Thymus (tissue), 11 donors: ENCODE measurements around the gene SOX6. TPM values are rescaled to one million over a fixed set of nuclear protein-coding genes. Genes with fewer than 3 reads are reported as not detected.

Experiments used
- DNase-seq, 9 donors: peaks; one replicate each; pipeline ENCODE4 v3.0.0-alpha.2; 2013; ENCODE audit warnings: low spot score in 9 of 9, low read depth in 6 of 9, missing footprints in 1 of 9
- H3K27ac ChIP-seq, 2 donors: one replicate each; pipeline ENCODE4 v1.5.1; 2013; ENCODE audit warnings: control low read depth in 1 of 2, low read depth in 1 of 2, low read length in 1 of 2, mild to moderate bottlenecking in 1 of 2, moderate library complexity in 1 of 2
- H3K27me3 ChIP-seq, 2 donors: one replicate each; pipeline ENCODE4 v1.5.1; 2013; ENCODE audit warnings: low read length in 1 of 2; ENCODE audit not compliant: control insufficient read depth in 2 of 2, insufficient read depth in 1 of 2
- H3K36me3 ChIP-seq, 2 donors: one replicate each; pipeline ENCODE4 v1.5.1; 2013; ENCODE audit warnings: low read length in 1 of 2, mild to moderate bottlenecking in 1 of 2, moderate library complexity in 1 of 2; ENCODE audit not compliant: control insufficient read depth in 2 of 2, insufficient read depth in 2 of 2
- H3K4me1 ChIP-seq, 2 donors: one replicate each; pipeline ENCODE4 v1.5.1; 2013; ENCODE audit warnings: low read length in 2 of 2; ENCODE audit not compliant: control insufficient read depth in 2 of 2, insufficient read depth in 2 of 2
- H3K4me3 ChIP-seq, 2 donors: one replicate each; pipeline ENCODE4 v1.5.1; 2013; ENCODE audit warnings: low read length in 2 of 2, control low read depth in 1 of 2, mild to moderate bottlenecking in 1 of 2
- H3K9me3 ChIP-seq, 2 donors: one replicate each; pipeline ENCODE4 v1.5.1; 2013; ENCODE audit warnings: low read length in 1 of 2, mild to moderate bottlenecking in 1 of 2; ENCODE audit not compliant: control insufficient read depth in 2 of 2, insufficient read depth in 1 of 2
- WGBS: extraction: QIAGEN DNeasy Blood & Tissue Kit; methylation state at CpG from one replicate; pipeline ENCODE4 v1.1.7; 2013; 5-methylcytosine and 5-hydroxymethylcytosine counted together
- polyA plus RNA-seq: library from polyadenylated mRNA; stranded (reverse); fragments of 200-250 nt; gene quantifications from one replicate; pipeline ENCODE4 v1.2.3, GENCODE V29; 2013
- total RNA-seq: library from RNA; stranded (reverse); fragments of 120-200 nt; gene quantifications from one replicate; pipeline ENCODE4 v1.2.4, GENCODE V29; 2013
- donor health status: healthy.

The SOX6 gene
- total and polyA plus RNA-seq, 2 donors: 1.2 to 3.0 TPM

GRCh38 chr11:15957234-15957633, 399.1 kb downstream of the SOX6 start:
- H3K27me3 ChIP-seq: no peaks in the 10 kb centered on the region

GRCh38 chr11:15956302-15956701, 400.0 kb downstream of the SOX6 start:
- DNase-seq: no peak
- Histone ChIP-seq H3K4me1 (no peaks in the 10 kb centered on the region), H3K36me3 (no peaks in the 10 kb centered on the region), H3K4me3 (no peak overlapping the region), H3K27ac (no peak overlapping the region), H3K9me3 (no peaks in the 10 kb centered on the region), H3K27me3 (no peaks in the 10 kb centered on the region)
- WGBS: 97% methylated on average over 3 of the region's 3 CpGs

More at GRCh38 chr11:15957234-15957633, 399.1 kb downstream of the SOX6 start:
- WGBS: 70% methylated on average over 2 of the region's 2 CpGs
- Histone ChIP-seq H3K4me3 (no peak overlapping the region), H3K27ac (no peak overlapping the region), H3K9me3 (no peaks in the 10 kb centered on the region), H3K36me3 (no peaks in the 10 kb centered on the region), H3K4me1 (no peaks in the 10 kb centered on the region)
- DNase-seq: no peak

- no peak overlapping the region for H3K27ac ChIP-seq
- H3K9me3 ChIP-seq: no peaks in the 10 kb centered on the region
- H3K36me3 ChIP-seq: no peaks in the 10 kb centered on the region
- no peaks in the 10 kb centered on the region for H3K4me1 ChIP-seq
- H3K27me3 ChIP-seq: no peaks in the 10 kb centered on the region
- WGBS: 71% methylated on average over 2 of the region's 2 CpGs
- no peak for DNase-seq
- H3K4me3 ChIP-seq: no peak overlapping the region
These were observed 400.8 kb downstream of the SOX6 start for GRCh38 chr11:15955595-15955994.

GRCh38 chr11:15947681-15948648, 408.4 kb downstream of the SOX6 start:
- WGBS: 94% methylated on average over 9 of the region's 9 CpGs

GRCh38 chr11:15945726-15946125, 410.6 kb downstream of the SOX6 start:
- DNase-seq: no peak
- H3K27ac ChIP-seq: no peak overlapping the region
- H3K4me3 ChIP-seq: no peak overlapping the region
- H3K27me3 ChIP-seq: peaks cover 0 to 13% of the 10 kb centered on the region in 2 donors
- H3K36me3 ChIP-seq: no peaks in the 10 kb centered on the region
- H3K9me3 ChIP-seq: no peaks in the 10 kb centered on the region
- WGBS: 90% methylated on average over 1 of the region's 1 CpG
- no peaks in the 10 kb centered on the region for H3K4me1 ChIP-seq

More at GRCh38 chr11:15947681-15948648, 408.4 kb downstream of the SOX6 start:
- no peaks in the 10 kb centered on the region for H3K36me3 ChIP-seq
- H3K27me3 ChIP-seq: no peaks in the 10 kb centered on the region
- H3K9me3 ChIP-seq: no peaks in the 10 kb centered on the region
- no peak for DNase-seq
- no peaks in the 10 kb centered on the region for H3K4me1 ChIP-seq
- H3K4me3 ChIP-seq: no peak overlapping the region
- no peak overlapping the region for H3K27ac ChIP-seq

GRCh38 chr11:15944460-15944859, 411.9 kb downstream of the SOX6 start:
- Histone ChIP-seq H3K9me3 (no peaks in the 10 kb centered on the region), H3K27me3 (peaks cover 0 to 14% of the 10 kb centered on the region in 2 donors), H3K27ac (no peak overlapping the region), H3K36me3 (no peaks in the 10 kb centered on the region), H3K4me1 (no peaks in the 10 kb centered on the region), H3K4me3 (no peak overlapping the region)
- DNase-seq: no peak

GRCh38 chr11:15943418-15944197, 412.7 kb downstream of the SOX6 start:
- Histone ChIP-seq H3K36me3 (no peaks in the 10 kb centered on the region), H3K9me3 (no peaks in the 10 kb centered on the region), H3K27ac (no peak overlapping the region), H3K4me3 (no peak overlapping the region), H3K4me1 (no peaks in the 10 kb centered on the region), H3K27me3 (peaks cover 0 to 14% of the 10 kb centered on the region in 2 donors)
- no peak for DNase-seq
- WGBS: 92% methylated on average over 7 of the region's 7 CpGs

- H3K4me3 ChIP-seq: no peak overlapping the region
- H3K36me3 ChIP-seq: no peaks in the 10 kb centered on the region
- no peak overlapping the region for H3K27ac ChIP-seq
- DNase-seq: no peak
- H3K4me1 ChIP-seq: no peaks in the 10 kb centered on the region
- WGBS: 96% methylated on average over 9 of the region's 9 CpGs
- H3K9me3 ChIP-seq: no peaks in the 10 kb centered on the region
- H3K27me3 ChIP-seq: peaks cover 0 to 14% of the 10 kb centered on the region in 2 donors
These were observed 413.4 kb downstream of the SOX6 start for GRCh38 chr11:15942936-15943335.

GRCh38 chr11:15942126-15942525, 414.2 kb downstream of the SOX6 start:
- Histone ChIP-seq H3K27me3 (peaks cover 0 to 14% of the 10 kb centered on the region in 2 donors), H3K4me3 (no peak overlapping the region), H3K4me1 (no peaks in the 10 kb centered on the region), H3K36me3 (no peaks in the 10 kb centered on the region), H3K9me3 (no peaks in the 10 kb centered on the region), H3K27ac (no peak overlapping the region)
- no peak for DNase-seq
- 98% methylated on average over 7 of the region's 7 CpGs for WGBS
